ENCODE measurements around the gene NMRK1. TPM values are rescaled to one million over a fixed set of nuclear protein-coding genes. Genes with fewer than 3 reads are reported as not detected.
A peak's percentile ranks its signal among the peaks of the same experiment; 100 is the strongest.

The NMRK1 gene
- polyA plus RNA-seq, 1 of the 3 experiments (the other 2 are of a cell fraction), result 8.4 TPM

DNA sequence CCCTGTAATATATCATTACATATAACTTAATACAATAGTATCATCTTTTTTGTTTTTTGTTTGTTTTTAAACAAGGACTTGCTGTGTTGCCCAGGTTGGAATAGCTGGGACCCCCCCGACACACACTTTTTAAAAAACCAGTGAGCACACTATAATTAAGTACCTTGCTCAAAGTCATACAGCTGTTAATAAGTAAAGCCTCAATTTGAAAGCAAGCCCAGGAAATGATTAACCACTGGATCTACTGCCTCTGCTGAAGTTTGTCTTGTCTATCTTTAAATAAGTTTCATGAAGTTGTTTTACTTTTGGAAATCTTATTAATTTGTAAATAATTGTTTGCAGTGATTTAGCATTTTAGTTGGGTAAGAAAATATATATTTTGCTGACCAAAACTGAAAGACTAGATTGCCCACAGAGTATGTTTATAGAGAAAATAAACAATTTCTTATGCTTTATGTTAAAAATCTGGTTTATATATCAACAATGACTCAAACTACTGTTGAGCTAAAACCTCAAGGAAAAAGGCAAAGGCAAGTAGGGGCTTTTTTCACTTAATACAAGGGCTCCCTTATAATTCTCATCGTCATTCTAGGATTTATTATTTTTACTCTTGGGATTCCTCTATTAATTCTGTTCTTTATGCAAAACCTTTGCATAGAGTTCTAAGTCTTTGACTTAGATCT, 54.0 kb downstream of the NMRK1 start:
- Histone ChIP-seq H3K79me2 (ENCODE audit: insufficient read depth) (no peaks in the 10 kb centered on the region), H3K9ac (no peak overlapping the region), H3K4me2 (no peak overlapping the region), H3K36me3 (replicated peaks in 1 of 2; ENCODE audit: control insufficient read depth in 1 of 2, insufficient read depth in 2 of 2, low read length in 1 of 2) (no peaks in the 10 kb centered on the region), H3K4me3 (ENCODE audit: low read depth in 2 of 2, low read length in 1 of 2) (no peak overlapping the region), H3K9me3 (no peaks in the 10 kb centered on the region), H3K4me1 (ENCODE audit: control insufficient read depth in 1 of 2, insufficient read depth in 2 of 2, low read depth in 1 of 2, low read length in 1 of 2) (no peaks in the 10 kb centered on the region), H2AFZ (ENCODE audit: low read depth) (0 out of 2 replicates have a peak overlapping the region, but pooled peaks have one; percentile 9), H3K9me2 (no peaks in the 10 kb centered on the region), H3K27me3 (ENCODE audit: insufficient read depth) (no peaks in the 10 kb centered on the region), H4K20me1 (ENCODE audit: insufficient read depth) (no peaks in the 10 kb centered on the region), H3K27ac (ENCODE audit: low read depth in 2 of 2, low read length in 1 of 2) (no peak overlapping the region), H3F3A (replicated peaks; ENCODE audit: insufficient read depth) (peaks cover 14% of the 10 kb centered on the region)
- ChIA-PET POLR2A (no interaction called here), CTCF (interaction anchor here (1.6 kb wide), 1 partner anchor 257 kb away, joined by 6 read pairs; no protein-coding TSS in a partner anchor)
- DNase-seq, result no peak
- 12% methylated on average over 2 of the region's 2 CpGs for WGBS (ENCODE audit: low lambda C conversion rate)
- TF ChIP-seq TAF1 (IDR thresholded peaks at IDR 0.05; ENCODE audit: borderline replicate concordance, low read depth, low read length) (no peak), TEAD4 (IDR thresholded peaks at IDR 0.05; ENCODE audit: borderline replicate concordance, insufficient read depth) (no peak), NRF1 (IDR thresholded peaks at IDR 0.05; ENCODE audit: low read depth, low read length) (no peak), GABPA (IDR thresholded peaks at IDR 0.05; ENCODE audit: low read depth) (no peak), RAD21 (IDR thresholded peaks at IDR 0.05; ENCODE audit: low read length) (no peak), TCF12 (IDR thresholded peaks at IDR 0.05) (no peak), PBX3 (IDR thresholded peaks at IDR 0.05) (no peak), IRF3 (IDR thresholded peaks at IDR 0.05; ENCODE audit: low read depth, low read length) (no peak)

DNA sequence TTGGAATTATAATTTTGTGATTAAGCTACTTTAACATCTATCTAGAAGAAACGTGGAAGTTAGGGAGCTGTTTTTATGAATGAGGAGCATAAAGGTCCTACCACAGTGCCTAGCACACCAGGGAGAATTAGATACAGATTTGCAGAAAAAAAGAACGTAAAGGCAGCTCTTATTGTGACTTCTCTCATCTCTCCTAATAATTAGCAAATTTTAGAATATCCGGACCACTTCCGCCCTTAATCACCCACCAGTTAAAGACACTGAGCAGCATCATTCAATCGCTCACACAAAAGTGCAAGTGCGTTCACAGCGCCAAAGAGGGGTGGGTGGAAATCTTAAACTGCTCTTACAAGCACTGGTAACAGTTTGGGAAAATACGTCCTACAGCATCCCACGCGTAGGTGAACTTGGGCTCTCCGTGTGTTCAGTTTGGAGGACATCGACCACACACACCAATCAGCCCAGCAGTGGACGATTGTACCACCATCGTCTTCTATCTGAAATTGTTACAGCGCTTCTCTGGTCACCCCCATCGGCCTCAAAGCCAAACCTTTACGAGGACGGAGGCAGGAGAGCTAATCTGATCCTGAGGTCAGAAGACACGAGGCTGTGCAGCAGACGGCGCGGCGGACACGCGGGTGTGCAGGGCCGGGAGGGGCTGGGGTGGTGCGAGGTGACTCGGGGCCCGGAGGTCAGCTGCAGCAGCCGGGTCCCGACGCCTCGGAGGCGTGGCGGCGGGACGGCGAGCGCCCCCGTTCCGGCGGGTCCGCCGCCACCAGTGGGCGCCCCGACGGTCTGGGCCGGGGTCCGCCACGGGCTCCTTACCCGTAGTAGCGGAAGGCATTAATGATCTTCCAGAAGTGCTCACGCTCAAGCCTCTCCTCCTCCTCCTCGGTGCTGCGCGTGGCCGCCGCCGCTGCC, 60.5 kb downstream of the NMRK1 start:
- WGBS (ENCODE audit: low lambda C conversion rate), result 2% methylated on average over 36 of the region's 59 CpGs
- ChIA-PET CTCF (interaction anchor here (0.6 to 3.0 kb wide), 12 partner anchors 11 to 255 kb away, joined by 3 to 9 read pairs (median 4); partner anchors contain the start of gene C9orf40), POLR2A (interaction anchor here (0.6 to 2.8 kb wide), 2 partner anchors 76 to 138 kb away, joined by 3 to 8 read pairs; partner anchors contain the start of gene C9orf40)
- H3F3A ChIP-seq (replicated peaks; ENCODE audit: insufficient read depth), result no peaks in the 10 kb centered on the region
- no peaks in the 10 kb centered on the region for H3K27me3 ChIP-seq (ENCODE audit: insufficient read depth)
- peak overlapping the region; percentile 84 for H2AFZ ChIP-seq (ENCODE audit: low read depth)
- peak overlapping the region; percentile 85 to 95 for H3K27ac ChIP-seq (ENCODE audit: low read depth in 2 of 2, low read length in 1 of 2)
- H3K9me3 ChIP-seq, result no peaks in the 10 kb centered on the region
- H3K4me3 ChIP-seq (ENCODE audit: low read depth in 2 of 2, low read length in 1 of 2), result peak overlapping the region; percentile 67 to 86
- peaks cover 32% of the 10 kb centered on the region for H3K79me2 ChIP-seq (ENCODE audit: insufficient read depth)
- H4K20me1 ChIP-seq (ENCODE audit: insufficient read depth), result no peaks in the 10 kb centered on the region
- DNase-seq, result peak; percentile 85
- peaks cover 0 to 11% of the 10 kb centered on the region in 2 experiments; a peak in 2 of 4 replicates for H3K4me1 ChIP-seq (ENCODE audit: control insufficient read depth in 1 of 2, insufficient read depth in 2 of 2, low read depth in 1 of 2, low read length in 1 of 2)
- no peaks in the 10 kb centered on the region for H3K36me3 ChIP-seq (replicated peaks in 1 of 2; ENCODE audit: control insufficient read depth in 1 of 2, insufficient read depth in 2 of 2, low read length in 1 of 2)
- H3K9ac ChIP-seq, result peak overlapping the region; percentile 80
- no peaks in the 10 kb centered on the region for H3K9me2 ChIP-seq
- peak overlapping the region; percentile 84 for H3K4me2 ChIP-seq
- TF ChIP-seq JUND (IDR thresholded peaks at IDR 0.05), result no peak
- no peak for TF ChIP-seq NRF1 (IDR thresholded peaks at IDR 0.05; ENCODE audit: low read depth, low read length)
- TF ChIP-seq, protein P1, sequence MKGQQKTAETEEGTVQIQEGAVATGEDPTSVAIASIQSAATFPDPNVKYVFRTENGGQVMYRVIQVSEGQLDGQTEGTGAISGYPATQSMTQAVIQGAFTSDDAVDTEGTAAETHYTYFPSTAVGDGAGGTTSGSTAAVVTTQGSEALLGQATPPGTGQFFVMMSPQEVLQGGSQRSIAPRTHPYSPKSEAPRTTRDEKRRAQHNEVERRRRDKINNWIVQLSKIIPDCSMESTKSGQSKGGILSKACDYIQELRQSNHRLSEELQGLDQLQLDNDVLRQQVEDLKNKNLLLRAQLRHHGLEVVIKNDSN (IDR thresholded peaks at IDR 0.05; ENCODE audit: borderline replicate concordance, low read depth), result no peak
- TF ChIP-seq NFIC (IDR thresholded peaks at IDR 0.05; ENCODE audit: borderline replicate concordance), result no peak
- no peak for TF ChIP-seq CHD2 (IDR thresholded peaks at IDR 0.05; ENCODE audit: low read length, partially characterized antibody)
- TF ChIP-seq ELF1 (IDR thresholded peaks at IDR 0.05), result no peak
- peak; percentile 51; the same call in 1 of the 2 replicates for TF ChIP-seq CTCF (IDR thresholded peaks at IDR 0.05)
- no peak for TF ChIP-seq SMC3 (IDR thresholded peaks at IDR 0.05; ENCODE audit: low read depth, low read length)
- no peak for TF ChIP-seq TCF12 (IDR thresholded peaks at IDR 0.05)
- no peak for TF ChIP-seq POLR2AphosphoS5 (IDR thresholded peaks at IDR 0.05; ENCODE audit: low read depth, low read length)
- no peak for TF ChIP-seq MXI1 (IDR thresholded peaks at IDR 0.05; ENCODE audit: low read depth, low read length)
- peak; percentile 86 for TF ChIP-seq MAX (IDR thresholded peaks at IDR 0.05; ENCODE audit: low read depth)
- TF ChIP-seq RXRA (IDR thresholded peaks at IDR 0.05; ENCODE audit: borderline replicate concordance, low read depth), result no peak
- TF ChIP-seq YY1 (IDR thresholded peaks at IDR 0.05; ENCODE audit: low read depth), result 0 out of 2 replicates have a peak, but pooled peaks have one; percentile 10
- no peak for TF ChIP-seq TAF1 (IDR thresholded peaks at IDR 0.05; ENCODE audit: borderline replicate concordance, low read depth, low read length)
